Measurements from ENCODE around the gene HGS. TPM values are rescaled to one million over a fixed set of nuclear protein-coding genes. Genes with fewer than 3 reads are reported as not detected.

Gene HGS
- total and polyA plus RNA-seq, 2 of the 13 experiments (the other 11 are each of a cell fraction or from before 2014, with no cell fraction given) = 73.3 to 78.1 TPM

- TF ChIP-seq SMYD3 (CRISPR knock-in tag; IDR thresholded peaks at IDR 0.05) (no peak), ZNF746 (CRISPR knock-in tag; IDR thresholded peaks at IDR 0.05) (no peak), ZFYVE20 (CRISPR knock-in tag; IDR thresholded peaks at IDR 0.05; ENCODE audit: borderline replicate concordance, low read depth) (no peak), CBFB (CRISPR knock-in tag; IDR thresholded peaks at IDR 0.05) (no peak), NR2F1 (CRISPR knock-in tag; IDR thresholded peaks at IDR 0.05) (no peak), ZNF510 (CRISPR knock-in tag; IDR thresholded peaks at IDR 0.05; ENCODE audit: low read depth) (no peak), ZNF329 (CRISPR knock-in tag; IDR thresholded peaks at IDR 0.05; ENCODE audit: low read depth) (no peak), MXD1 (CRISPR knock-in tag; IDR thresholded peaks at IDR 0.05) (no peak), IKZF4 (CRISPR knock-in tag; IDR thresholded peaks at IDR 0.05; ENCODE audit: borderline replicate concordance, low read depth, not compliant biosample characterization) (no peak), FOXA1 (IDR thresholded peaks at IDR 0.05) (no peak), FOXA1 (CRISPR knock-in tag; IDR thresholded peaks at IDR 0.05) (no peak), DMTF1 (CRISPR knock-in tag; IDR thresholded peaks at IDR 0.05) (no peak), ZNF383 (CRISPR knock-in tag; IDR thresholded peaks at IDR 0.05; ENCODE audit: borderline replicate concordance) (no peak), SALL1 (CRISPR knock-in tag; IDR thresholded peaks at IDR 0.05) (peak; percentile 47; the same call in 1 of the 2 replicates), ZBTB7A (CRISPR knock-in tag; IDR thresholded peaks at IDR 0.05) (no peak), ZNF354B (CRISPR knock-in tag; IDR thresholded peaks at IDR 0.05) (no peak), ZNF101 (CRISPR knock-in tag; IDR thresholded peaks at IDR 0.05; ENCODE audit: borderline replicate concordance, low read depth) (no peak), KAT8 (CRISPR knock-in tag; IDR thresholded peaks at IDR 0.05) (peak; percentile 68), HDAC6 (IDR thresholded peaks at IDR 0.05; ENCODE audit: low read depth, low read length) (no peak), HOXA9 (CRISPR knock-in tag; IDR thresholded peaks at IDR 0.05; ENCODE audit: borderline replicate concordance) (no peak; the same call in 1 of the 2 replicates), ZNF788 (CRISPR knock-in tag; IDR thresholded peaks at IDR 0.05; ENCODE audit: borderline replicate concordance) (peak; percentile 81; the same call in 1 of the 2 replicates), UBTF (CRISPR knock-in tag; IDR thresholded peaks at IDR 0.05) (peak; percentile 57; the same call in 1 of the 2 replicates), ZNF235 (CRISPR knock-in tag; IDR thresholded peaks at IDR 0.05; ENCODE audit: borderline replicate concordance) (0 out of 2 replicates have a peak, but pooled peaks have one; percentile 21), FOXC1 (CRISPR knock-in tag; IDR thresholded peaks at IDR 0.05; ENCODE audit: borderline replicate concordance) (peak; percentile 71), ZNF790 (CRISPR knock-in tag; IDR thresholded peaks at IDR 0.05; ENCODE audit: borderline replicate concordance) (no peak)
Measured at GRCh38 chr17:81733507-81734404, 49.9 kb downstream of the HGS start (continued).
